WTC11 (cell line): Measurements from ENCODE around the gene TNIK.

ENCODE experiments used
- ARID4B ChIP-seq: sonication (generic); formaldehyde crosslinking; IDR thresholded peaks from 2 replicates; pipeline ENCODE4 v1.8.0; 2023; ENCODE audit warnings: missing genetic modification reagents, mild to moderate bottlenecking, borderline replicate concordance
- CTCF ChIP-seq: fragments of 200-600 bp; IDR thresholded peaks from 2 replicates; pipeline ENCODE4 v1.8.0; 2022; ENCODE audit warnings: antibody characterized with exemption
- E2F4 ChIP-seq: sonication (generic); formaldehyde crosslinking; IDR thresholded peaks from 2 replicates; pipeline ENCODE4 v1.8.1; 2022; ENCODE audit warnings: low read depth, mild to moderate bottlenecking, moderate library complexity, missing genetic modification reagents, borderline replicate concordance
- MAX ChIP-seq: sonication (generic); formaldehyde crosslinking; IDR thresholded peaks from 2 replicates; pipeline ENCODE4 v1.8.0; 2022; ENCODE audit warnings: mild to moderate bottlenecking, missing genetic modification reagents
- NFE2L1 ChIP-seq: sonication (generic); formaldehyde crosslinking; IDR thresholded peaks from 2 replicates; pipeline ENCODE4 v1.8.1; 2023; ENCODE audit warnings: missing genetic modification reagents
- NR2C2 ChIP-seq: sonication (generic); formaldehyde crosslinking; IDR thresholded peaks from 2 replicates; pipeline ENCODE4 v1.8.0; 2022; ENCODE audit warnings: mild to moderate bottlenecking, missing genetic modification reagents
- SP1 ChIP-seq: sonication (generic); formaldehyde crosslinking; conservative IDR thresholded peaks from 2 replicates; pipeline ENCODE4 v1.8.1; 2022; ENCODE audit warnings: missing genetic modification reagents
- TEAD1 ChIP-seq: sonication (generic); formaldehyde crosslinking; IDR thresholded peaks from 2 replicates; pipeline ENCODE4 v1.8.0; 2022; ENCODE audit warnings: mild to moderate bottlenecking, missing genetic modification reagents
- USF1 ChIP-seq: sonication (generic); formaldehyde crosslinking; IDR thresholded peaks from 2 replicates; pipeline ENCODE4 v1.8.0; 2022; ENCODE audit warnings: mild to moderate bottlenecking, missing genetic modification reagents
- USF2 ChIP-seq: sonication (generic); formaldehyde crosslinking; IDR thresholded peaks from 2 replicates; pipeline ENCODE4 v1.8.1; 2023; ENCODE audit warnings: mild to moderate bottlenecking, missing genetic modification reagents, moderate library complexity
- ZNF138 ChIP-seq: sonication (generic); formaldehyde crosslinking; conservative IDR thresholded peaks from 2 replicates; pipeline ENCODE4 v1.8.1; 2022; ENCODE audit warnings: mild to moderate bottlenecking, moderate library complexity, missing genetic modification reagents
- ZNF219 ChIP-seq: sonication (generic); formaldehyde crosslinking; IDR thresholded peaks from 2 replicates; pipeline ENCODE4 v1.8.0; 2023; ENCODE audit warnings: missing genetic modification reagents, mild to moderate bottlenecking, borderline replicate concordance

GRCh38 chr3:171213907-171214306 lies 246.3 kb downstream of the TNIK start:
- no peak for TF ChIP-seq CTCF
- no peak for TF ChIP-seq MAX (CRISPR knock-in tag)
- no peak for TF ChIP-seq E2F4 (CRISPR knock-in tag)
- no peak for TF ChIP-seq USF2 (CRISPR knock-in tag)
- TF ChIP-seq USF1 (CRISPR knock-in tag) = no peak
- no peak for TF ChIP-seq SP1
- TF ChIP-seq ZNF138 (CRISPR knock-in tag) = no peak
- TF ChIP-seq ARID4B (CRISPR knock-in tag) = no peak
- no peak for TF ChIP-seq NFE2L1
- TF ChIP-seq ZNF219 = no peak
- TF ChIP-seq NR2C2 (CRISPR knock-in tag) = no peak
- TF ChIP-seq TEAD1 (CRISPR knock-in tag) = no peak
